Natural killer cell (primary cell): ENCODE results near the gene ZNF256. TPM values are rescaled to one million over a fixed set of nuclear protein-coding genes. Genes with fewer than 3 reads are reported as not detected.

ENCODE experiments used
- ATAC-seq, 3 donors: fragments of 150-1000 bp in 2 of 3; fragments of 200-7000 bp in 1 of 3; cut with Tn5 transposase; 1 replicate in 1 of 3; 2 replicates in 2 of 3; pipeline ENCODE4 v1.10.0; 2021; ENCODE audit warnings: mild to moderate bottlenecking in 2 of 3, moderate library complexity in 2 of 3
- DNase-seq, 2 donors: peaks; one replicate each; pipeline versions ENCODE4 v3.0.0 to v3.0.0-alpha.2; 2013 to 2021; ENCODE audit warnings: mixed read lengths in 1 of 2
- H3K27ac ChIP-seq: one replicate; pipeline ENCODE4 v1.5.1; 2013; ENCODE audit warnings: mild to moderate bottlenecking, low read length
- H3K27me3 ChIP-seq: one replicate; pipeline ENCODE4 v1.6.1; 2013; ENCODE audit warnings: low read length; ENCODE audit not compliant: control insufficient read depth, insufficient read depth
- H3K36me3 ChIP-seq: one replicate; pipeline ENCODE4 v1.6.1; 2013; ENCODE audit warnings: low read length; ENCODE audit not compliant: control insufficient read depth, insufficient read depth
- H3K4me1 ChIP-seq: one replicate; pipeline ENCODE4 v1.6.1; 2013; ENCODE audit warnings: low read length; ENCODE audit not compliant: control insufficient read depth, insufficient read depth
- H3K4me3 ChIP-seq: one replicate; pipeline ENCODE4 v1.5.1; 2013; ENCODE audit warnings: low read length
- H3K9me3 ChIP-seq: one replicate; pipeline ENCODE4 v1.6.1; 2013; ENCODE audit warnings: low read length; ENCODE audit not compliant: control insufficient read depth, insufficient read depth
- H3K27ac Mint-ChIP-seq, 2 donors: one replicate each; pipeline ENCODE4 v1.8.0; 2022; ENCODE audit warnings: mild to moderate bottlenecking in 2 of 2, mixed read lengths in 2 of 2, moderate library complexity in 1 of 2
- H3K27me3 Mint-ChIP-seq, 2 donors: one replicate each; pipeline ENCODE4 v1.8.0; 2022; ENCODE audit warnings: low read depth in 2 of 2, mixed read lengths in 2 of 2
- H3K36me3 Mint-ChIP-seq: one replicate; pipeline ENCODE4 v1.8.0; 2022; ENCODE audit warnings: mixed read lengths
- H3K4me1 Mint-ChIP-seq, 2 donors: one replicate each; pipeline ENCODE4 v1.8.0; 2022; ENCODE audit warnings: mixed read lengths in 2 of 2
- H3K4me3 Mint-ChIP-seq: one replicate; pipeline ENCODE4 v1.8.0; 2022; ENCODE audit warnings: mild to moderate bottlenecking, moderate library complexity, mixed read lengths
- H3K9me3 Mint-ChIP-seq, 2 donors: one replicate each; pipeline ENCODE4 v1.8.0; 2022; ENCODE audit warnings: mixed read lengths in 2 of 2
- CTCF ChIP-seq: fragments of 200-600 bp; IDR thresholded peaks from one replicate; pipeline ENCODE4 v1.8.0; 2022; ENCODE audit warnings: antibody characterized with exemption
- WGBS: methylation state at CpG from one replicate; pipeline ENCODE4 v1.1.7; 2013; ENCODE audit warnings: missing lambda C conversion rate; ENCODE audit not compliant: insufficient coverage; 5-methylcytosine and 5-hydroxymethylcytosine counted together
- intact Hi-C: fragments of 100-400 bp; cut with micrococcal nuclease; formaldehyde crosslinking; loops from one replicate; pipeline ENCODE4 v1.14.2; 2022
- total RNA-seq, 4 donors: library from RNA; stranded (reverse); fragments of 120-200 nt in 1 of 4; gene quantifications; one replicate each; pipeline versions ENCODE4 v1.2.3 to v1.2.4, GENCODE V29; 2013 to 2022

Gene ZNF256
- total RNA-seq, 3 donors from 2014 or later (not counting 1 experiment from before 2014, with no cell fraction given): 17.7 to 31.2 (median 27.2) TPM

- Histone ChIP-seq H3K9me3 (peaks cover 5% of the 10 kb centered on the region), H3K36me3 (peaks cover 2% of the 10 kb centered on the region), H3K4me3 (no peak overlapping the region), H3K27me3 (no peaks in the 10 kb centered on the region), H3K4me1 (no peaks in the 10 kb centered on the region), H3K27ac (no peak overlapping the region)
- no peaks in the 10 kb centered on the region for H3K9me3 Mint-ChIP-seq
- H3K36me3 Mint-ChIP-seq: no peaks in the 10 kb centered on the region
- no peak overlapping the region for H3K27ac Mint-ChIP-seq
- intact Hi-C loops: no loop called here
- TF ChIP-seq CTCF: no peak
- no peak overlapping the region for H3K4me3 Mint-ChIP-seq
- ATAC-seq (no peak), DNase-seq (no peak)
- no peaks in the 10 kb centered on the region for H3K27me3 Mint-ChIP-seq
- H3K4me1 Mint-ChIP-seq: peaks cover 5 to 6% of the 10 kb centered on the region in 2 donors
- WGBS: 90% methylated on average over 3 of the region's 6 CpGs
Observed at GRCh38 chr19:57905258-57905657, 42.2 kb downstream of the ZNF256 start.

- no peak for TF ChIP-seq CTCF
- no peak overlapping the region for H3K4me3 ChIP-seq
- no peaks in the 10 kb centered on the region for H3K36me3 ChIP-seq
- H3K27ac Mint-ChIP-seq: no peak overlapping the region
- H3K4me3 Mint-ChIP-seq: no peak overlapping the region
- no peaks in the 10 kb centered on the region for H3K27me3 ChIP-seq
- H3K4me1 Mint-ChIP-seq: peaks cover 5 to 6% of the 10 kb centered on the region in 2 donors
- no peaks in the 10 kb centered on the region for H3K36me3 Mint-ChIP-seq
- 78% methylated on average over 7 of the region's 7 CpGs for WGBS
- ATAC-seq (no peak), DNase-seq (no peak)
- no peak overlapping the region for H3K27ac ChIP-seq
- H3K27me3 Mint-ChIP-seq: no peaks in the 10 kb centered on the region
- H3K9me3 ChIP-seq: peaks cover 5% of the 10 kb centered on the region
- H3K9me3 Mint-ChIP-seq: no peaks in the 10 kb centered on the region
- no peaks in the 10 kb centered on the region for H3K4me1 ChIP-seq
- intact Hi-C loops: no loop called here
Observed at GRCh38 chr19:57903618-57904184, 43.8 kb downstream of the ZNF256 start.

- Histone ChIP-seq H3K27ac (no peak overlapping the region), H3K4me1 (no peaks in the 10 kb centered on the region), H3K27me3 (no peaks in the 10 kb centered on the region), H3K36me3 (no peaks in the 10 kb centered on the region), H3K4me3 (no peak overlapping the region), H3K9me3 (peaks cover 2% of the 10 kb centered on the region)
- H3K9me3 Mint-ChIP-seq: no peaks in the 10 kb centered on the region
- ATAC-seq (no peak), DNase-seq (no peak)
- no peak overlapping the region for H3K27ac Mint-ChIP-seq
- peaks cover 5 to 6% of the 10 kb centered on the region in 2 donors for H3K4me1 Mint-ChIP-seq
- no peak for TF ChIP-seq CTCF
- no peaks in the 10 kb centered on the region for H3K36me3 Mint-ChIP-seq
- WGBS: 90% methylated on average over 5 of the region's 5 CpGs
- intact Hi-C loops: no loop called here
- H3K27me3 Mint-ChIP-seq: no peaks in the 10 kb centered on the region
- H3K4me3 Mint-ChIP-seq: no peak overlapping the region
Observed at GRCh38 chr19:57900311-57900710, 47.2 kb downstream of the ZNF256 start.

Other genes starting within 250 kb of the ZNF256 start
- gene ZNF154, start 238.5 kb downstream of the ZNF256 start, total RNA-seq: 10 to 100 TPM in 1 of 3 donors, 1 to 10 TPM in 2; 4.2 to 21.6 (median 9.5) TPM
- gene ZNF671, start 220.1 kb downstream of the ZNF256 start, total RNA-seq: 10 to 100 TPM; 11.1 to 12.9 (median 11.9) TPM
- 10 to 100 TPM; 10.5 to 19.2 (median 18.7) TPM for gene ZNF776, start 200.9 kb downstream of the ZNF256 start, total RNA-seq
- 10 to 100 TPM; 24.0 to 33.3 (median 28.2) TPM for gene ZNF586, start 178.0 kb downstream of the ZNF256 start, total RNA-seq
- gene ZNF552, start 132.8 kb downstream of the ZNF256 start, total RNA-seq: 10 to 100 TPM; 13.0 to 14.5 (median 14.3) TPM
- gene ZNF587B, start 117.4 kb downstream of the ZNF256 start, total RNA-seq: 10 to 100 TPM; 23.4 to 25.7 (median 23.9) TPM
- gene ZNF587, start 97.8 kb downstream of the ZNF256 start, total RNA-seq: 10 to 100 TPM; 54.9 to 58.9 (median 55.1) TPM
- gene ZNF814, start 58.7 kb downstream of the ZNF256 start, total RNA-seq: 10 to 100 TPM; 25.2 to 51.2 (median 38.3) TPM
- 10 to 100 TPM; 32.1 to 46.7 (median 36.4) TPM for gene ZNF417, start 31.1 kb downstream of the ZNF256 start, total RNA-seq
- gene ZNF418, start 12.3 kb downstream of the ZNF256 start, total RNA-seq: 10 to 100 TPM in 1 of 3 donors, 1 to 10 TPM in 2; 4.3 to 13.3 (median 6.2) TPM
- under 1 TPM; 0.55 to 0.99 (median 0.70) TPM for gene C19orf18, start 26.8 kb upstream of the ZNF256 start, total RNA-seq
- gene ZNF606, start 55.1 kb upstream of the ZNF256 start, total RNA-seq: 10 to 100 TPM in 2 of 3 donors, 1 to 10 TPM in 1; 8.9 to 13.5 (median 12.5) TPM
- gene ZSCAN1, start 86.3 kb upstream of the ZNF256 start, total RNA-seq: not detected
- gene ZNF135, start 111.6 kb upstream of the ZNF256 start, total RNA-seq: 1 to 10 TPM; 1.6 to 4.3 (median 4.3) TPM
- 10 to 100 TPM; 29.9 to 42.7 (median 35.9) TPM for gene ZSCAN18, start 150.5 kb upstream of the ZNF256 start, total RNA-seq
- gene ZNF329, start 203.1 kb upstream of the ZNF256 start, total RNA-seq: 10 to 100 TPM; 13.0 to 14.9 (median 14.4) TPM
- gene ZNF274, start 235.4 kb upstream of the ZNF256 start, total RNA-seq: 10 to 100 TPM; 25.5 to 33.0 (median 30.1) TPM